GM12873 (cell line): ENCODE measurements around the gene XNDC1N.

Experiments
- TF ChIP-seq, protein P1 (sequence below): IDR thresholded peaks from 2 replicates; pipeline ENCODE4 v1.5.1; 2012; ENCODE audit warnings: low read depth, mild to moderate bottlenecking, moderate library complexity, low read length, control low read depth; ENCODE audit not compliant: insufficient read depth; ENCODE audit errors: missing control alignments

XNDC1N gene

DNA sequence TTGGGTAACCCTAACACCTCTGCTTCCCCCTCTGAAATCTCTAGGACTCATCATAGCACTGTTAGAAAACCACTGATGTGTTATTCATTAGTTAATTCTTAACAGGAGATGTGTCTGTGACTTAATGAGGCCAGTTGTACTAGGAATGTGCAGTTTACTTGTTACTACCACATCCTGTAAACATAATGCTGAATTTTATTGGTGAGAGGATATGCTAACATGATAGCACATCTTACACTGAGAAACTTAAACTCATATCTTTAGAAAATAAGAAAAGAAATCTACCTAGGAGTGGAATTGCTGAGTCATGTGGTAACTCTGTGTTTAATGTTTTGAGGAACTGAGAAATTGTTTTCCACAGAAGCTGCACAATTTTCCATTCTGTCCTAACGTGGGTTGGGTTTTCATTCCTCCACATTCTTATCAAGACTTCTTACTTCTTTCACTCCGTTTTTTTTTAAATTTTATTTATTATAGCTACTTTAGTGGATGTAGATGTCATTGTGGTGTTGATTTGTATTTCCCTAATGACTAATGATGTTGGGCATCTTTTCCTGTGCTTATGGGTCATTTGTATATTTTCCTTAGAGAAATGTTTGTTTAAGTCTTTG, 34.1 kb upstream of the XNDC1N start:
- TF ChIP-seq, protein P1, sequence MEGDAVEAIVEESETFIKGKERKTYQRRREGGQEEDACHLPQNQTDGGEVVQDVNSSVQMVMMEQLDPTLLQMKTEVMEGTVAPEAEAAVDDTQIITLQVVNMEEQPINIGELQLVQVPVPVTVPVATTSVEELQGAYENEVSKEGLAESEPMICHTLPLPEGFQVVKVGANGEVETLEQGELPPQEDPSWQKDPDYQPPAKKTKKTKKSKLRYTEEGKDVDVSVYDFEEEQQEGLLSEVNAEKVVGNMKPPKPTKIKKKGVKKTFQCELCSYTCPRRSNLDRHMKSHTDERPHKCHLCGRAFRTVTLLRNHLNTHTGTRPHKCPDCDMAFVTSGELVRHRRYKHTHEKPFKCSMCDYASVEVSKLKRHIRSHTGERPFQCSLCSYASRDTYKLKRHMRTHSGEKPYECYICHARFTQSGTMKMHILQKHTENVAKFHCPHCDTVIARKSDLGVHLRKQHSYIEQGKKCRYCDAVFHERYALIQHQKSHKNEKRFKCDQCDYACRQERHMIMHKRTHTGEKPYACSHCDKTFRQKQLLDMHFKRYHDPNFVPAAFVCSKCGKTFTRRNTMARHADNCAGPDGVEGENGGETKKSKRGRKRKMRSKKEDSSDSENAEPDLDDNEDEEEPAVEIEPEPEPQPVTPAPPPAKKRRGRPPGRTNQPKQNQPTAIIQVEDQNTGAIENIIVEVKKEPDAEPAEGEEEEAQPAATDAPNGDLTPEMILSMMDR = no peak

DNA sequence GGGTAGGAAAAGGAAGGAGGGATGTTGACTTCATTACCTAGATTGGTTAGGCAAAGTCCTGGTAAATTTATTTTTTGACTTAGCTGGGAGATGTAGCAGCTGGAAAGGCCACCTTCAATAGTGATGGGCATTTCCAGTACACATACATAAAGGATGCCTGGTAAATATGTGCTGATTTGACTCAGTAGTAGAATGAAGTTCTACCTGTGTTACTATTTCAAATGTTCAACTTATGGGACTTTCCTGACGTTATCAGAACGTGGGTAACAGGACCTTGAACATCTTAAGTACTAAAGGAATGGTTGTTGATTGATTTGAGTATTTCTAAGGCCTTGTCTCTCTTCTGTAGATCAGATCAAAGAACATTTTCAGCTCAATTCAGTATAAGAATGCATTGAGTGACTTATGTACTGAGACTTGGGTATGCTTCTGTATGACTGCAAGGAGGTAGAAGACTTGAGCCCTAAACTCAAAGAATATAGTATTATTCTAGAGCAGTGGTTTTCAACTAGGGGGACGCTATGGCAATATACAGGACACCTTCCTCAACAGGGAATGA, 27.6 kb upstream of the XNDC1N start:
- TF ChIP-seq, protein P1 = no peak

DNA sequence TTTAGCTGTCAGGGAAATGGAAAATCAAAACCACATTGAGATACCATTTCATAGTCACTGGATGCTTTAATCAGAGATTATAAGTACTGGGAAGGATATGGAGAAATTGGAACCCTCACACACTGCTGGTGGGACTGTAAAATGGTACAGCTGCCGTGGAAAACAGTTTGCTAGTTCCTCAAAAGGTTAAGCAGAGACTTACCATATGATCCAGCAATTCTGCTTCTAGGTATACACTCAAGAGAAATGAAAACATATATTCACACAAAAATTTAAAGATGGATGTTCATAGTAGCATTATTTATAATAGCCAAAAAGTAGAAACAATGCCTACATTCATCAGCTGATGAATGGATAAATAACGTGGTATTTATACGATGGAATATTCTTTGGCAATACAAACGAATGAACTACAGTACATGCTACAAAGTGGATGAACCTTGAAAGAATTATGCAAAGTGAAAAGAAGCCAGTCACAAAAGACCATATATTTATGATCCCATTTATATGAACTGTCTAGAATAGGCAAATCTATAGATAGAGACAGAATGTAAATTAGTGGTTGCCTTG, 23.4 kb upstream of the XNDC1N start:
- TF ChIP-seq, protein P1 = no peak

DNA sequence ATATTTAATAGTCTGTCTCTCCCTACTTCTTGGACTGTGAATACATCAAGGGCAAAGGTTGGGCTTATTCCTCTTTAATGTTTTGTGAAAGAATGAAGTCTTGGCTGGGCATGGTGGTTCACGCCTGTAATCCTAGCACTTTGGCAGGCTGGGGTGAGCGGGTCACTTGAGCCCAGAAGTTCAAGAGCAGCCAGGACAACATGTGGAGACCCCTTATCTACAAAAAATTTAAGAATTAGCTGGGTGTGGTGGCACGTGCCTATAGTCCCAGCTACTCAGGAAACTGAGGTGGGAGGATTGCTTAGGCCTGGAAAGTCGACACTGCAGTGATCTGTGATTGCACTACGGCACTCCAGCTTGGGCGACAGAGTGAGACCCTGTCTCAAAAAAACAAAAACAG, 20.6 kb upstream of the XNDC1N start:
- TF ChIP-seq, protein P1 = no peak

DNA sequence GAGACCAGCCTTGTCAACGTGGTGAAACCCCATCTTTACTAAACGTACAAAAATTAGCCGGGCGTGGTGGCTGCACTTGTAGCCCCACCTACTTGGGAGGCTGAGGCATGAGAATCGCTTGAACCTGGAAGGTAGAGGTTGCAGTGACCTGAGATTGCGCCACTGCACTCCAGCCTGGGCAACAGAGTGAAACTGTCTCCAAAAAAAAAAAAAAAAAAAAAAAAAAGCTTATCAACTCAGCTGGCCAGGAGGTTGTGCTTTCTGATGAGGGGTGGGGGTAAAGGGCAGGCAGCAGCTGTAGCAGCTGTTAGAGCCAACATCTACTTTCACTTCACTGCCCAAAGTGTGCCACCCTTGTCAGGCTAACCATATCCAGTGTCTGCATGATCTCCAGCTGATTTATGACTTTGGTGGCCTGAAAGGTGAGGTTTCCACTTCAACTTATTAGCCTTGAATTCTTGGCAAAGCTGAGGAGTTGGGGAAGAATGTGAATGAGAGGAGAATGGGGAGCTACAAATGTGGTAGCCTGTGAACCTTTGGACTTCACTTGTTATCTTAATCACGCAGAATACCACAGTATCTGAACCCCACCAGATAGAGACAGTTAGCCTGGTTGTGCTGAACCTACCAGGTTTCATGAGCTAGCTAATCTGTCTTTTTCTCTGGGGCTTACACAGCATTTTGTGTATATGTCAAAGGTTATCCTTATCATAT, 20.1 kb upstream of the XNDC1N start:
- TF ChIP-seq, protein P1 = no peak

DNA sequence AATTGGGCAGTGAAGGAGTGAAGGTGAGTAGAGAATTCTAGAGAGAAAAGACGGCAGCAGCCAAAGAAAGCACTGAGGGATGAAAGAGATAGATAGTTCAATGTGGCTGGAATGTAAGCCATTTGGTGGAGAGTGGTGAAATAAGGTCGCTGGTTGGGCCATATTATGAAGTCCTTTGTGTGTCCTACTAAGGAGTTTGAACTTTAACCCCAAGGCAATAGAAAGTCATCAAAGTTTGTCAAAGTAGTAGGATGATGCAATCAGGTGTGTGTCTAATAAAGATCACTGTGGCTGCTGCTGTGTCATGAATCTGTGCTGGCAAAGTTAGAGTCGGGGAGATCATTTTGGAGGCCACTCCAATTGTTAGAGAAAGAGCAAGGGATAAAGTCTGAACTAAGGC, 19.1 kb upstream of the XNDC1N start:
- TF ChIP-seq, protein P1 = no peak

DNA sequence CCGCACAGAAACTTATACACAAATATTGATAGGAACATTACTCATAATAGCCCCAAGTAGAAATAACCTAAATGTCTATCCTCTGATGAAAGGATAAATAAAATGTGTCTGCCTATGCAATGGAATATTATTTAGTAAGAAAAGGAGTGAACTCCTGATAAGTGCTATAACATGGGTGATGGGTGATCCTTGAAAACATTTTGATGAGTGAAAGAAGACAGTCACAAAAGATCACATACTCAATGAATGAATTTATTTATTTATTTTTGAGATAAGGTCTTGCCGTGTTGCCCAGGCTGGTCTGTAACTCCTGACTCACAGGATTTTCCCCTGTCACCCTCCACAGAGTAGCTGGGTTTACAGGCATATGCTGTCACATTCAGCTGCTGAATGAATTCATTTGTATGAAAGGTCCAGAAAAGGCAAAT, 17.8 kb upstream of the XNDC1N start:
- TF ChIP-seq, protein P1 = no peak
